ENCODE measurements around the gene HEXB. TPM values are rescaled to one million over a fixed set of nuclear protein-coding genes. Genes with fewer than 3 reads are reported as not detected.
"Not testable (repeated sequence)": the region's sequence is repeated elsewhere in the genome, so short reads cannot be mapped to it uniquely, and the experiment has no call there.

HEXB gene
- total RNA-seq, 2 experiments from 2014 or later, result 42.6 to 47.6 TPM

DNA sequence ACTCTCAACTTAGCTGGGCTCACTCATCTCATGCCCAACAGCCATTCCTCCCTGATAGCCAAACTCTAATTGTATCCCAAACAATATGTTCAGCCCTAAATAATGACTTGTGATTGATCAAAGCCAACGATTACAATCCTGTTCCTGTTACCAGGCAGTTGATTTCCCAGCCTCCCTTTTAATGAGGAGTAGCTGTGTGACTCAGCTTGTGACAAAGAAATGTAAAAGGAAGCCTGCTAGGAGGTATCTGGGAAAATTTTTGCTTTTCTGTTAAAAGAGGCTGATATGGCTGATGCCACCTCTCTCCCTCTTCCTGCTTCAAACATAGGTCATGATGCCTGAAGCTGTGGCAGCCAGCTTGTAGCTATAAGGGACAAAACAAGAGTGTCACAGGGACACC lies 24.9 kb upstream of the HEXB start:
- CTCF ChIA-PET, result interaction anchor here (1.1 to 1.6 kb wide), 3 partner anchors 11 to 663 kb away, joined by 4 to 7 read pairs (median 5); no protein-coding TSS in a partner anchor
- intact Hi-C loops (cut with DNase I, micrococcal nuclease), result no loop called here
- peaks cover 12% of the 10 kb centered on the region for H3K27me3 Mint-ChIP-seq
- no peaks in the 10 kb centered on the region for H3K36me3 Mint-ChIP-seq (ENCODE audit: low read depth)
- no peak overlapping the region for H3K27ac Mint-ChIP-seq
- DNase-seq (no peak), ATAC-seq (no peak)
- no peak overlapping the region for H3K4me3 Mint-ChIP-seq
- H3K9me3 Mint-ChIP-seq (ENCODE audit: low read depth), result no peaks in the 10 kb centered on the region
- POLR2A ChIA-PET, result no interaction called here
- H3K4me1 Mint-ChIP-seq, result no peaks in the 10 kb centered on the region

DNA sequence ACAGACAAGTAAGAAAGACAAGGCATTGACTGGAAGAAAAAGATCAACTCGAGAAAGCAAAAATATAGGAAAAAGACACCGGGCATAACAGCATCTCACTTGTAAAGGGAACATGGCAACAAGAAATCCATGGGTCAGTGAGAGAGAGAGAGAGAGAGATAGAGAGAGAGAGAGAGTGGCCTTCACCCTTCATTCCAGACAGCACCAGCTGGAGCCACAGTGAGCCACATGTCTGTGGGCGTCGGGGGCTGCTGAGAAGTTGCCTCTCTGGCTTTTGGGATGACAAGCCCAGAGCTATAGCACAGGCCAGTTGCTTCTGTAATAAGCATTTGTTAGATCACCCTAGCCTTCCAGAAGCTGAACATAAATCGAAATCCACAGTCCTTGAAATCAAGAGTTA lies 24.2 kb upstream of the HEXB start:
- H3K4me3 Mint-ChIP-seq, result no peak overlapping the region
- CTCF ChIA-PET, result interaction anchor here (1.1 to 1.6 kb wide), 3 partner anchors 11 to 664 kb away, joined by 4 to 7 read pairs (median 5); no protein-coding TSS in a partner anchor

DNA sequence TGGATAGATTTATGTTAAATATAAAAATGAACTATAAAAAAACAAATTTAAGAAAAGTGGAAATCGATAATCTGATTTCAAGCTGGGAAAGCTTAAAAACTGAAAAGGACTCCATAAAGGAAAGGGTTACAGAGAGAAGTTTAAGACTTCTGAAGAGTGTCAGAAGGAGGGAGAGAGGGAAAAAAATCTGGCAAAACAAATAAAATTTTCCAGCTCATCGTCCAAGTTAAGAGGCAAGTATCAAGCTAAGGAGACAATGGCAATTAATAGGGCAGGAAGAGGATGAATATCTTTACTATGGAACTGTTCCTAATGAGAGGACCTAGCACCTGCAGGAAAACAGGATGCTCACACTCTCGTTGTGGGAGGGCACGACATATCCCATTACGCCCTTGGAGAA lies 20.5 kb upstream of the HEXB start:
- ChIA-PET CTCF (interaction anchor here (0.5 to 0.9 kb wide), 2 partner anchors 20 to 383 kb away, joined by 3 read pairs; no protein-coding TSS in a partner anchor), POLR2A (no interaction called here)
- H3K27me3 Mint-ChIP-seq, result peaks cover 10% of the 10 kb centered on the region
- H3K9me3 Mint-ChIP-seq (ENCODE audit: low read depth), result no peaks in the 10 kb centered on the region
- intact Hi-C loops (cut with DNase I, micrococcal nuclease), result no loop called here
- H3K27ac Mint-ChIP-seq, result no peak overlapping the region
- H3K4me3 Mint-ChIP-seq, result no peak overlapping the region
- H3K4me1 Mint-ChIP-seq, result no peaks in the 10 kb centered on the region
- H3K36me3 Mint-ChIP-seq (ENCODE audit: low read depth), result no peaks in the 10 kb centered on the region
- ATAC-seq (no peak), DNase-seq (no peak)

More for the DNA sequence above, 24.2 kb upstream of the HEXB start:
- POLR2A ChIA-PET, result no interaction called here
- ATAC-seq, result no peak
- H3K36me3 Mint-ChIP-seq (ENCODE audit: low read depth), result no peaks in the 10 kb centered on the region
- intact Hi-C loops (cut with DNase I, micrococcal nuclease), result no loop called here
- no peak for DNase-seq
- H3K27ac Mint-ChIP-seq, result no peak overlapping the region
- H3K27me3 Mint-ChIP-seq, result peaks cover 12% of the 10 kb centered on the region
- no peaks in the 10 kb centered on the region for H3K9me3 Mint-ChIP-seq (ENCODE audit: low read depth)
- H3K4me1 Mint-ChIP-seq, result no peaks in the 10 kb centered on the region

DNA sequence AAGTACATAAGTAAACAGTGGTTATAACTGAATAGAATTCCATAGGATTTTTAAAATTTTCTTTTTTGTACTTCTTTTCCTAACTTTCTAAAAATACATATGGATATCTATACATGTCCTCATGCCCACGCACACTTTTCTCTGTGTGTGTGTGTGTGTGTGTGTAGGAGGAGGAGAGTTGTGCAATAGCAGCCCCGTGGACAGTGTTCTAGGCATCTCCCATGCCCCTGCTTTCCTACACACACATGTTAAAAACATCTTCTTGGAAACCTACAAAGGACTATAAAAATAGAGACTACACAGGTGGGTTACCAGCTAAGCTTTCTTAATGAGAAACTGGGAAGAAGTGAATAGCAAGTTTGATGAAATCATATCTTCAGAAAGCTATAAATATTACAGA lies 19.8 kb upstream of the HEXB start:
- ChIA-PET CTCF (interaction anchor here (0.6 kb wide), 1 partner anchor 11 kb away, joined by 3 read pairs; no protein-coding TSS in a partner anchor), POLR2A (no interaction called here)
- DNase-seq (no peak), ATAC-seq (no peak)
- Mint-ChIP-seq H3K36me3 (ENCODE audit: low read depth) (no peaks in the 10 kb centered on the region), H3K27me3 (peaks cover 11% of the 10 kb centered on the region), H3K9me3 (ENCODE audit: low read depth) (no peaks in the 10 kb centered on the region), H3K27ac (no peak overlapping the region), H3K4me3 (no peak overlapping the region), H3K4me1 (no peaks in the 10 kb centered on the region)
- intact Hi-C loops (cut with DNase I, micrococcal nuclease), result no loop called here

DNA sequence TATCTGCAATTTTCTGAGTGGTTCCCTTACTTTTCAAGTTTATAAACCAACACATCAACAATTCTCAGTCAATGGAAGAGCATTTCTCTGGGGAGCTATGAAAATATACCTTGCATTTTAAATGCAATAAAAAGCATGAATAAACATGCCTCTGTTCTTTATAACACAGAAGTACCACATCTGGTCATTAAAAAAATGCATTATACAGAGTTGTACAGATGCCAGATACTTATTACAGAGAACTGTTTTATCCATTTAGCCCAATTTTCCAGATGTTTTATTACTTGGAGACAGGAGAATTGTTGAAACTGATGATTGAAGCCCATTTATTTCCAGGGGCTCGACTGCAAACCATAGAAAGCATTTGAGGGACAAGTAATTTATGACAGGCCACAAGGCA lies 19.2 kb upstream of the HEXB start:
- DNase-seq, result no peak
- intact Hi-C loops (cut with DNase I, micrococcal nuclease), result no loop called here
- POLR2A ChIA-PET, result no interaction called here
- Mint-ChIP-seq H3K36me3 (ENCODE audit: low read depth) (no peaks in the 10 kb centered on the region), H3K4me1 (no peaks in the 10 kb centered on the region), H3K27ac (no peak overlapping the region), H3K4me3 (no peak overlapping the region), H3K9me3 (ENCODE audit: low read depth) (no peaks in the 10 kb centered on the region), H3K27me3 (peaks cover 11% of the 10 kb centered on the region)
- no peak for ATAC-seq
- CTCF ChIA-PET, result interaction anchor here (0.6 kb wide), 1 partner anchor 10 kb away, joined by 3 read pairs; no protein-coding TSS in a partner anchor

DNA sequence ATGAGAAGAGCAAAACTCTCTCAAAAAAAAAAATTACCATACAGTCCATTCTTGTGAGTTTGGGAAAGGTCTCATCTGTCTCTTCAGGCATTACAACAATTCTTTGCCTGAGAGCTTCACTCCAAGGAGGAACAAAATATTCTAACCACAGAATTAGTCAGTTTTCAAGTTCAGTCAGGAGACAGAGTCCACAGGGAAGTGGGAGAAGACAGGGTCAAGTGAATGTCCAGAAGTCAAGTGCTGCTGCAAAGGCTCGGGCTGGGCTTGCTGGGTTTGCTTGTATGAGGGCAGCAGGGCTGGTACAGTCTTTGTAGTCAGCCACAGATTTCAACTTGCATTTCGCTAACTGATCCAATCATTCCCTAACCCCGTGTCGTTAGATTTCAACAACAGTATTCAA lies 17.6 kb upstream of the HEXB start:
- peaks cover 13% of the 10 kb centered on the region for H3K27me3 Mint-ChIP-seq
- no peak overlapping the region for H3K27ac Mint-ChIP-seq
- POLR2A ChIA-PET, result no interaction called here

DNA sequence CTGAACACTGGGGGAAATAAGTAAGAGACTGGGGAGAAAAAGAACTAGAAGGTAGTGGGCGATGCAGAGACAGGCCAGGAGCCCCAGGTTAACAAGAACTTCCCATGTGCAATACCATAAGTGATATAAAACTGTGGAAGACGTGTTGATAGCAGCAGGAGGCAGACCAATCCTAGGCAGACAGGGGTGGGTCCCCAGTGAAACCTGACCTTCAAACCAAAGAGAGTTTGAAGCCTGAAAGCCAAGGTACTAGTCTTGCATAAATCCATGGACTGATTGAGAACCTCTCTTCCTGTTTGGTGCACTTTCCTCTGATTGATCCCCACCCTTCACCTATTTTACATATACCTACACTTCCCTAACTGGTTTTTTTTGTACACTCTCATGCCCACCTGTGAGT lies 15.2 kb upstream of the HEXB start:
- intact Hi-C loops (cut with DNase I, micrococcal nuclease), result loop anchor here in 1 of 2 experiments (5.0 kb wide), 1 partner anchor 597 kb away; no protein-coding TSS in a partner anchor
- DNase-seq (no peak), ATAC-seq (no peak)
- H3K27me3 Mint-ChIP-seq, result peaks cover 12% of the 10 kb centered on the region
- CTCF ChIA-PET, result no interaction called here
- H3K27ac Mint-ChIP-seq, result no peak overlapping the region
- H3K4me3 Mint-ChIP-seq, result no peak overlapping the region
- no peaks in the 10 kb centered on the region for H3K36me3 Mint-ChIP-seq (ENCODE audit: low read depth)
- POLR2A ChIA-PET, result no interaction called here
- no peaks in the 10 kb centered on the region for H3K4me1 Mint-ChIP-seq
- no peaks in the 10 kb centered on the region for H3K9me3 Mint-ChIP-seq (ENCODE audit: low read depth)

More for the DNA sequence above, 17.6 kb upstream of the HEXB start:
- CTCF ChIA-PET, result no interaction called here
- ATAC-seq, result no peak
- intact Hi-C loops (cut with DNase I, micrococcal nuclease), result no loop called here
- no peak for DNase-seq
- Mint-ChIP-seq H3K9me3 (ENCODE audit: low read depth) (no peaks in the 10 kb centered on the region), H3K4me3 (no peak overlapping the region), H3K36me3 (ENCODE audit: low read depth) (no peaks in the 10 kb centered on the region), H3K4me1 (no peaks in the 10 kb centered on the region)

DNA sequence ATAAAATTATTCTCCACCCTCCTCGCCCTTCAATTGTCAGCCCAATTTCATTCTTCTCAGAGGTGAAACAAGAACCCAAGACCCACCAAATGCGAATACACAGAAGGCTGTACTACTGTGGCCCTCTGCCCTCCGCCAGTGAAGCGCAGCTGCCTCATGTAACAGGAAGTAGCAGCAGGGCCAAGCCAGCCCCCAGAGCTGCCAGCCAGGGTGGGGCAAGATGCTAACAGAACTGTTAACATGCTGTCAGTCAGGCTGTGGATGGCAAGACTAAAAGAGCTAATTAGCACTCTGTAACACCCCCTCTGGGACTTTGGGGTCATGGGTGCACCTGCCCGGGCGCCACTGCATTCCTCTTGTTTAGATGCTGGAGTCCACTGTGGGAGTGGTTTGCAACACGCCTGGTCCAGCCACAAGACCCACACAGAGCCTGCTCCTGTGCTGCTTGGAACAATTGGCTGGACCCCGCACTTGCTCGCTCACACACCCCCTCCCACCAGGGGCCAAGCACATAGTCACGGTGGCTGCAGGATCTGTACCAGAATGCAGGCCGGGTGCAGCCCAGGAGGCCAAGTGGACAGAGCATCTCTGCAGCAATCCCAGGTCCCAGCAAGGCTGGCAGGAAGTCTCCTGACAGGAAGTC lies 14.5 kb upstream of the HEXB start:
- Mint-ChIP-seq H3K27me3 (peaks cover 12% of the 10 kb centered on the region), H3K27ac (no peak overlapping the region), H3K4me3 (no peak overlapping the region), H3K36me3 (ENCODE audit: low read depth) (no peaks in the 10 kb centered on the region), H3K9me3 (ENCODE audit: low read depth) (no peaks in the 10 kb centered on the region), H3K4me1 (no peaks in the 10 kb centered on the region)
- intact Hi-C loops (cut with DNase I, micrococcal nuclease), result loop anchor here in 1 of 2 experiments (5.0 kb wide), 1 partner anchor 597 kb away; no protein-coding TSS in a partner anchor
- POLR2A ChIA-PET, result no interaction called here
- ATAC-seq (no peak), DNase-seq (no peak)
- CTCF ChIA-PET, result no interaction called here

DNA sequence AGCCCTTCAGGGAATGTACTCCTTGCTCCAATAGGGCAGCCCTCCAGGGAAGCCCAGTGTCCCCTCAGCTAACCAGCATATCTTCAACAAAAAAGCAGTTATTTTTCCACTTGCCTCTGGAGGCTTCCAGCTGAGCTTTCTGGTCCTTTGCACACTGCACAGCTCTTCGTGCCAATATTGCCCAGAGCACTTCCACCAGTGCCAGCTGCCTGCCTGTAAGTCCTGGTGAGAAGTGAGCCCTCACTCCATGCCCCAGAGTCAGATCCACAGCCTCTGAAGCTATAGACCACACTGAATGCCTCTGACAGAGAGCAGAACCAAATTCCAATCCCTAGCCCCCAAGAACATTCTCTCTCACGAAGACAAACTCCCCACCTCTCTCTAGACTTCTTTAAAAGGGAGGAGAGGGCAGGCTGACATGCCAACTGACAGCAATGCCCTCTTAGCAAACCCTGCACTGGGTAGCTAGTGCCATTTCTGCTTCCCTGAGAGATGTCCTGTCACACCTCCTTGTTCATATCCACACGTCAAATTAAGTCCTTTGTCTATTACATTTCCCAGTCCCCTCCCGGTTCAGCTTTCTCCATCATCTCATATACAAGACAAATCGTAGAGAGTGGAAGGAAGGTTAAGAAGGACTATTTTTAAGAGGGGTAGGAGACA lies 12.7 kb upstream of the HEXB start:
- intact Hi-C loops (cut with DNase I, micrococcal nuclease), result loop anchor here in 1 of 2 experiments (5.0 kb wide), 1 partner anchor 595 kb away; no protein-coding TSS in a partner anchor
- Mint-ChIP-seq H3K27ac (no peak overlapping the region), H3K27me3 (peaks cover 12% of the 10 kb centered on the region), H3K4me3 (no peak overlapping the region), H3K9me3 (ENCODE audit: low read depth) (no peaks in the 10 kb centered on the region), H3K36me3 (ENCODE audit: low read depth) (no peaks in the 10 kb centered on the region), H3K4me1 (no peaks in the 10 kb centered on the region)
- ATAC-seq, result no peak
- ChIA-PET POLR2A (no interaction called here), CTCF (interaction anchor here (0.7 to 1.7 kb wide), 4 partner anchors 12 to 738 kb away, joined by 3 to 5 read pairs (median 4); no protein-coding TSS in a partner anchor)
- DNase-seq, result no peak

DNA sequence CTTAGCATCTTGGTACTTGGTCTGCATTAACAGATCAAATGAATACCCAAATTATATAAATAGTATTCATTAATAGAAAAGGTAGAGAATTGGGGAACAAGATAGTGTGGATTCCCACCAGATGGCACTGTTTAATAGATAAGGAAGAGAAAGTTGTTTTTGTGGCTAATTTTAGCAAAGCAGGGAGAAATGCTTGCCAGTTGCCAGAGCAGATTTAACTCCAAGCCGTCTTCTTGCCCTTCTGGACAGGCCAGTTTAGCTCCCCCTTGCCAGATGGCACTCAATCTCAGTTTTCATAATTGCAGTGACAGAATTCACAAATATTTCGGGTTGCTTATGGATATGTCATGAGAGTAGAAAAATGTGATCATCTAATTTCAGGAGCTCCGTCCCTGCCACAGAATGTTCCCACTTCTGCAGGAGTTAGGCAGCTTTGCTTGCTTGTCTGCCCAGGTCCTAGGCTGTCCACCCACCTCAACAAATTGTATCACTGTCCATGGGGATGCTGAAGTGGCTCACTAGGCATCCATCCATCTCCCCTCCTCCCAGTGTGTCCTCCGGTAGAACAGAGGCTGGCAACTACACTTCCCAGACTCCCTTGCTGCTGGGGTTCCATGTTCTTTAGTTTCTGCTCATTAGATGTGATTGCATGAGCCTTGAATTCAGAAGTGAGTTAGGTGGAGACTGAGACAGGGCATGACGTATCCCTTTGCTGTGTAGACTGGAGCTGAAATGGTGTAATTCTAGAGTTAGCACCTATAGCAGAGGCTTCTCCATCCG lies 11.8 kb upstream of the HEXB start:
- H3K4me1 Mint-ChIP-seq, result no peaks in the 10 kb centered on the region
- no peak overlapping the region for H3K27ac Mint-ChIP-seq
- intact Hi-C loops (cut with DNase I, micrococcal nuclease), result loop anchor here (1.0 to 5.0 kb wide), 2 partner anchors 246 to 594 kb away; no protein-coding TSS in a partner anchor
- no peaks in the 10 kb centered on the region for H3K36me3 Mint-ChIP-seq (ENCODE audit: low read depth)
- DNase-seq (no peak), ATAC-seq (no peak)
- H3K9me3 Mint-ChIP-seq (ENCODE audit: low read depth), result no peaks in the 10 kb centered on the region
- ChIA-PET POLR2A (no interaction called here), CTCF (interaction anchor here (0.6 to 1.7 kb wide), 5 partner anchors 90 to 747 kb away, joined by 3 to 5 read pairs (median 4); no protein-coding TSS in a partner anchor)
- H3K27me3 Mint-ChIP-seq, result peaks cover 12% of the 10 kb centered on the region
- H3K4me3 Mint-ChIP-seq, result no peak overlapping the region

DNA sequence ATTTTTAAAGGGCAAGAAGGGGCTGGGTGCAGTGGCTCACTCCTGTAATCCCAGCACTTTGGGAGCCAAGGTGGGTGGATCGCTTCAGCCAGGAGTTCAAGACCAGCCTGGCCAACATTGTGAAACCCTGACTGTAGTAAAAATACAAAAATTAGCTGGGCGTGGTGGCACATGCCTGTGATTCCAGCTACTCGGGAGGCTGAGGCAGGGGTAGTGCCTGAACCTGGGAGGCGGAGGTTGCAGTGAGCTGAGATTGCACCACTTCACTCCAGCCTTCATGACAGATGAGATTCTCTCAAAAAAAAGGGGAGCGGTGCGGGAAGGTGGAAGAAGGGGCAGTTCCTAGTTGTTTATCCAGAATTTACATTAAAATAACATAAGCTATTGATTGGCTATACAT lies 8.6 kb upstream of the HEXB start:
- H3K27ac Mint-ChIP-seq; ATAC-seq; H3K36me3 Mint-ChIP-seq (ENCODE audit: low read depth); DNase-seq; H3K4me1 Mint-ChIP-seq; POLR2A ChIA-PET; H3K9me3 Mint-ChIP-seq (ENCODE audit: low read depth); H3K4me3 Mint-ChIP-seq; intact Hi-C loops (cut with DNase I, micrococcal nuclease): not testable (repeated sequence)
- CTCF ChIA-PET, result interaction anchor here (0.6 kb wide), 1 partner anchor 11 kb away, joined by 3 read pairs; no protein-coding TSS in a partner anchor
- H3K27me3 Mint-ChIP-seq, result peaks cover 13% of the 10 kb centered on the region
